Activated CD4-positive, CD25-positive, alpha-beta regulatory T cell treated with anti-CD3 and anti-CD28 coated beads, Interleukin-2, amount 50 U/mL, for 16 hours (primary cell): ENCODE measurements around the gene ADIG.

ENCODE experiments used
- DNase-seq: peaks from one replicate; pipeline ENCODE4 v3.0.0-alpha.2; 2020; ENCODE audit warnings: low read depth, low spot score

Gene ADIG

GRCh38 chr20:38581013-38581412, at the start of gene ADIG:
ADIG (plus strand) TSS chr20:38581197; CDS start chr20:38581251, 54 bp downstream.
- DNase-seq = no peak

- no peak for DNase-seq
Measured at GRCh38 chr20:38534756-38535155, 46.2 kb upstream of the ADIG start.

- DNase-seq = no peak
Measured at GRCh38 chr20:38536310-38536709, 44.7 kb upstream of the ADIG start.

- no peak for DNase-seq
Measured at GRCh38 chr20:38537176-38537575, 43.8 kb upstream of the ADIG start.

GRCh38 chr20:38538789-38539188, 42.2 kb upstream of the ADIG start:
- no peak for DNase-seq

GRCh38 chr20:38543014-38543906, 37.7 kb upstream of the ADIG start:
- DNase-seq = no peak

GRCh38 chr20:38545771-38546170, 35.2 kb upstream of the ADIG start:
- DNase-seq = no peak

- no peak for DNase-seq
Measured at GRCh38 chr20:38547288-38548085, 33.5 kb upstream of the ADIG start.

- DNase-seq = no peak
Measured at GRCh38 chr20:38548356-38549083, 32.5 kb upstream of the ADIG start.

GRCh38 chr20:38550274-38550673, 30.7 kb upstream of the ADIG start:
- DNase-seq = no peak

- DNase-seq = no peak
Measured at GRCh38 chr20:38551056-38551626, 29.9 kb upstream of the ADIG start.

- DNase-seq = no peak
Measured at GRCh38 chr20:38554986-38555385, 26.0 kb upstream of the ADIG start.

- DNase-seq = no peak
Measured at GRCh38 chr20:38555395-38555794, 25.6 kb upstream of the ADIG start.

- DNase-seq = no peak
Measured at GRCh38 chr20:38557174-38557573, 23.8 kb upstream of the ADIG start.

- no peak for DNase-seq
Measured at GRCh38 chr20:38558596-38559360, 22.2 kb upstream of the ADIG start.

GRCh38 chr20:38559764-38560163, 21.2 kb upstream of the ADIG start:
- DNase-seq = no peak

- no peak for DNase-seq
Measured at GRCh38 chr20:38563802-38564431, 17.1 kb upstream of the ADIG start.

GRCh38 chr20:38564680-38565079, 16.3 kb upstream of the ADIG start:
- DNase-seq = no peak

- no peak for DNase-seq
Measured at GRCh38 chr20:38566036-38566598, 14.9 kb upstream of the ADIG start.
